SK-MEL-5 (cell line): ENCODE measurements around the gene S100A3. TPM values are rescaled to one million over a fixed set of nuclear protein-coding genes. Genes with fewer than 3 reads are reported as not detected.
"Not testable (repeated sequence)": the region's sequence is repeated elsewhere in the genome, so short reads cannot be mapped to it uniquely, and the experiment has no call there.

Experiments
- DNase-seq: peaks from one replicate; pipeline ENCODE4 v3.0.0-alpha.2; 2016; ENCODE audit warnings: low read depth, low spot score
- in situ Hi-C: cut with HindIII; loops from 2 replicates; pipeline ENCODE4 v1.10.0; 2016; ENCODE audit warnings: low sequenced_read_pairs, high pct_unique_total_duplicates, low pct_unique_long_range_greater_than_20kb
- polyA plus RNA-seq, 2 experiments: library from polyadenylated mRNA; depleted of rRNA; stranded (reverse); fragments of >200 nt; gene quantifications; 2 replicates each; pipeline ENCODE4 v1.2.3, GENCODE V29; 2015
- total RNA-seq: library from RNA; depleted of rRNA; stranded (reverse); fragments of >200 nt; shearing (Covaris generic); gene quantifications from 2 replicates; pipeline ENCODE4 v1.2.3, GENCODE V29; 2014; rRNA removed

Gene S100A3
- 0.63 TPM in 1 of 2 replicates, not detected in the other for total RNA-seq
- 0.62 and 3.8 TPM in 2 replicates for polyA plus RNA-seq (2015; cell fraction: cytosol; rRNA removed)
- not detected in 2 replicates for polyA plus RNA-seq (2015; cell fraction: nucleus; rRNA removed)

- DNase-seq: peak; percentile 72
- in situ Hi-C loops: no loop called here
Observed at GRCh38 chr1:153548722-153549688, at the start of gene S100A3. S100A3 (minus strand) TSS chr1:153549258; CDS start chr1:153548485, 773 bp downstream.

GRCh38 chr1:153598309-153599172 lies 49.5 kb upstream of the S100A3 start:
- DNase-seq: no peak
- in situ Hi-C loops: no loop called here

- DNase-seq: no peak
- in situ Hi-C loops: no loop called here
Observed at GRCh38 chr1:153597206-153597605, 48.1 kb upstream of the S100A3 start.

DNA sequence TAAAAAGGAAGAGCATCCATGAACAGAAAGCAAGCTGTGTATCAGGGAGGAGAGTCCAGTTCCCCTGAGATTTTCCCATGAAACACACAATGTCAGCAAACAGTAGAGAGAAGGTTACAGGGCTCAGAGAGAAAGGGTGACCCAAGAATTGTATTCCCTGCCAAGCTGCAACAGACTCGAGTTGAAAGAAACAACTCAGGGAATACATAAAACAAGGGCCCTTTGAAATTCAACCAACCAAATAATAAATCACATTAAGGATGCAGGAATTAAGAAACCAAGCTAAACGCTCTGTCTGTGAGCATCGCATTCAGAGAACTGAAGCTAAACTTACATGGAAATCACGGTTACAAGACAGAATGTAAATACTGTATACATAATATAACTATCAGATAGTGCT lies 43.7 kb upstream of the S100A3 start:
- peak; percentile 61 for DNase-seq
- in situ Hi-C loops: no loop called here

GRCh38 chr1:153588482-153588881 lies 39.4 kb upstream of the S100A3 start:
- DNase-seq: no peak

GRCh38 chr1:153588033-153588432 lies 39.0 kb upstream of the S100A3 start:
- DNase-seq, in situ Hi-C loops: not testable (repeated sequence)

More at GRCh38 chr1:153588482-153588881, 39.4 kb upstream of the S100A3 start:
- in situ Hi-C loops: no loop called here

DNA sequence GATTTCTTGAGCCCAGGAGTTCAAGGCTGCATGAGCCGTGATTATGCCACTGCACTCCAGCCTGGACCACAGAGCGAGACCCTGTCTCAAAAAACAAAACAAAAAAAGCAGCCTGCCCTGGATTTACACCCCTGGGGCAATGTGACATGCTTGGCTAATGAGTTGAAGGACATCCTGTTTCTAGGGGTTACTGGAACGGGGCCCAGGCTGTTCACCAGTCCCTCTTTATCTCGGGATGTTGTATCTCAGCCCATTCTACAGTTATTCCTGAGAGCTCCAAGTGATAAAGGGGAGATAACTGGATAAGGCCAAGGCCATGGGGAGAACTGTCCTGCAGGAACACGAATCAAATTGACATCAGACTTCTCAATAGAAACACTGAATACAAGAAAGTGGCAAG lies 38.3 kb upstream of the S100A3 start:
- in situ Hi-C loops: no loop called here
- DNase-seq: no peak

DNA sequence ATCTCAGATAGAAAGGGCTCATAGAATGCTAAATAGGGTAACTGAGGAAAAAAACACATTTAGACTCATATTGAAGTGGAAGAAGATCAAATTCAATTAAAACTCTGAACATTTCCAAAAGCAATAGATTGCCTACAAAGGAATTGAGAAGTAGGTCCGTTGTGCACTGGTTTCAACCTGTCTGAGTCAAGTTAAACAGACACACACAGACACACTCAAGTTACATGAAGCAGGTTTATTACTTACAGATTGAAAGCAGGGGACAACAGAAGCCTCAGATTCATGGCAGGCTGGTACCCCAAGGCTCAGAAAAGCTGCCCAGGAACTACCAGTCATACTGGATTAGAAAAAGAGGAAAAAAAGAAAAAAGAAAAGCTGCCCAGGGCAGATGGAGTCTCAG lies 37.3 kb upstream of the S100A3 start:
- in situ Hi-C loops: no loop called here
- no peak for DNase-seq

DNA sequence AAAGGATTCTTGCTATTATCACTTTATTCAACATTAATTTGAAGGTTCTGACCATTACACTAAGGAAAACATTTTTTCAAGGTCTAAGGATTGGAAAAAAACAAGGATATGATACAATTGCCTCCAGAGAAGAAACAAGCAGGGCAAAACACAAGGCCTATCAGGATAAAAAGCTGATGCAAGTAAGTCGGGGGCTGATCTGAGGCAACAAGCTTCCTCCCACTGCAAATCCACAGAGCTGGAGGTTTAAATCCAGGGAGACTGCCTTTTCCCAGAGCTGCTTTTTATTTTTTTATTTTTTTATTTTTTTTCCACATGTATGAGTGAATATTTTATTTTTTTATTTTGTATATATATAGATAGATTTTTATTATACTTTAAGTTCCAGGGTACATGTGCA lies 35.9 kb upstream of the S100A3 start:
- DNase-seq: no peak
- in situ Hi-C loops: no loop called here

- in situ Hi-C loops: no loop called here
- no peak for DNase-seq
Observed at GRCh38 chr1:153583976-153584375, 34.9 kb upstream of the S100A3 start.

- in situ Hi-C loops, DNase-seq: not testable (repeated sequence)
Observed at GRCh38 chr1:153583514-153583913, 34.5 kb upstream of the S100A3 start.

- DNase-seq: not testable (repeated sequence)
Observed at GRCh38 chr1:153582836-153583235, 33.8 kb upstream of the S100A3 start.

DNA sequence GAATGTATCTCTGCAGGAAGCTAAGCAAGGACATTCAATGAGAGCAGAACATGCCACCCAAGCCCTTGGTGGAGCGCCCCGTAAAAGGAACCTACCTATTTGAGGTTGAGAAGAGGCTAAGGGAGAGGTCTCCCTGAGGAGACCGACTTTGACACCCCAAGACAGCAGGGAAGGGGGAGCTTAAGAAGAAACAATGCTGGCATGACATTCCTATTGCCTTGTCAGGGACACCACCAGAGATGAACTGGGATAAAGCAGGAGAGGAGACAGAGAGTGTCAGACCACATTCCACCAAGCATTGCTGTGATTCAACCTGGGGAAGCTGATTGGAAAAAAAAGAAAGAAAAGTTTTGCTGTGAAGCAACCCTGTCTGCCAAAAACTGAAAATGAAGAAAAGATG lies 29.9 kb upstream of the S100A3 start:
- DNase-seq: no peak
- in situ Hi-C loops: no loop called here

More at GRCh38 chr1:153582836-153583235, 33.8 kb upstream of the S100A3 start:
- in situ Hi-C loops: not testable (repeated sequence)

- no peak for DNase-seq
- in situ Hi-C loops: no loop called here
Observed at GRCh38 chr1:153578490-153578889, 29.4 kb upstream of the S100A3 start.

DNA sequence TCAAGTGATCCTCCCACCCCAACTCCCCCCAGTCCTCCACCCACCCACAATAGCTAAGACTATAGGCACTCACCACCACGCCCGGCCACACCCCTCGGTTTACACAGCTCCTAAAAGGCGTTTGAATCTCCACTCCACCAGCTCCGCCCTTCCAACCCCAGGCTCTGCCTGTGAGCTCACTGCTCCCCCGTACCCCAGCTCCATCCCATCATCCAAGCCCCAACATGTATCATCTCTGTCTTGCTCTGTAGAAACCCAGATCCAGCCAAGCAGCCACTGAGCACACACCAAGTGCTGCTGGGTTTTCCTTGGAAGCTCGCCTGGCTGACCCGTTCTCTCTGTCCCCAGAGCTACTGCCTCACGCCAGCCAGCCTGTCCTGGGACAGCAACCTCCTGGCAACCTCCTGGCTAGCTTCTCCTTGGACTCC lies 28.6 kb upstream of the S100A3 start:
- in situ Hi-C loops: no loop called here
- DNase-seq: no peak

DNA sequence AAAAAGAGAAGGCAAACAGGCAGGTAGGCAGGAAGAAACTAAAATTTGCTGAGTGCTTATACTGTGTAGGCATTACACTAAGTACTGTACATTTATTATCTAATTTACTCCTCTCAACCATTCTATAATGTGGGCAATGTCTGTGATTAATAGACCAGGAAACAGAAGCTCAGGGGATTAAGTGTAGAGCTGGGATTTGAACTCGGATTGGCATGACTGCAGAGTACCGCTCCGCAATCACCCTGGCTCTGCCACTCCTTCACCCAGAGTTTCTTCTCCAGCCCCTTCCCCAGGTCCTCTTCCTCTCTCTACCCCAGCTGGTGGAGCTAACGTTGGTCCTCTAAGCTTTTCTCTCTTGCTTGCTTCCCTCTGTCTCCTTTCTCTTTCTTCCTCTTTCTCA lies 28.1 kb upstream of the S100A3 start:
- no peak for DNase-seq

DNA sequence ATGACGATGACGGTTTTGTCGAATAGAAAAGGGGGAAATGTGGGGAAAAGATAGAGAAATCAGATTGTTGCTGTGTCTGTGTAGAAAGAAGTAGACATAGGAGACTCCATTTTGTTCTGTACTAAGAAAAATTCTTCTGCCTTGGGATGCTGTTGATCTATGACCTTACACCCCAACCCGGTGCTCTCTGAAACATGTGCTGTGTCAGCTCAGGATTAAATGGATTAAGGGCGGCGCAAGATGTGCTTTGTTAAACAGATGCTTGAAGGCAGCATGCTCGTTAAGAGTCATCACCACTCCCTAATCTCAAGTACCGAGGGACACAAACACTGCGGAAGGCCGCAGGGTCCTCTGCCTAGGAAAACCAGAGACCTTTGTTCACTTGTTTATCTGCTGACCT lies 26.4 kb upstream of the S100A3 start:
- in situ Hi-C loops, DNase-seq: not testable (repeated sequence)

More for the DNA sequence above, 28.1 kb upstream of the S100A3 start:
- in situ Hi-C loops: no loop called here

- in situ Hi-C loops, DNase-seq: not testable (repeated sequence)
Observed at GRCh38 chr1:153575081-153575491, 26.0 kb upstream of the S100A3 start.
